HEK293 (cell line): Measurements from ENCODE around the gene STEAP1.

Experiments used
- CTCF ChIA-PET: fragments of 350-600 bp; formaldehyde crosslinking; extraction: SDS; loops from one replicate; lab custom pipeline; 2021; ENCODE audit warnings: antibody characterized with exemption; lab: Yijun Ruan, JAX
- POLR2A ChIA-PET: fragments of 300-600 bp; formaldehyde crosslinking; extraction: SDS; loops from one replicate; lab custom pipeline; 2020; ENCODE audit warnings: antibody characterized with exemption, inconsistent platforms; lab: Yijun Ruan, JAX
- H3K27ac ChIP-seq: fragments of 200-500 bp; sonication (Bioruptor generic); 2 replicates; pipeline ENCODE4 v1.5.1; 2014; ENCODE audit warnings: low read depth, low read length, control low read depth, inconsistent platforms; ENCODE audit errors: extremely low read depth
- H3K36me3 ChIP-seq, 2 experiments: fragments of 200-500 bp in 1 of 2; sonication (Bioruptor generic) in 1 of 2; 1 replicate in 1 of 2; 2 replicates in 1 of 2; pipeline ENCODE4 v1.5.1; 2014 to 2017; ENCODE audit warnings: inconsistent platforms in 2 of 2, low read length in 2 of 2; ENCODE audit not compliant: control insufficient read depth in 2 of 2, insufficient read depth in 1 of 2
- H3K4me1 ChIP-seq: fragments of 200-500 bp; sonication (Bioruptor generic); 2 replicates; pipeline ENCODE4 v1.5.1; 2014; ENCODE audit warnings: mild to moderate bottlenecking, low read length, inconsistent platforms; ENCODE audit not compliant: control insufficient read depth, insufficient read depth
- H3K4me3 ChIP-seq: 2 replicates; pipeline ENCODE4 v1.5.1; 2011; ENCODE audit warnings: low read depth, mild to moderate bottlenecking, control low read depth, low read length, moderate library complexity
- H3K9me3 ChIP-seq: fragments of 200-500 bp; sonication (Bioruptor generic); 2 replicates; pipeline ENCODE4 v1.5.1; 2014; ENCODE audit warnings: low read depth, low read length, inconsistent platforms; ENCODE audit not compliant: control insufficient read depth, insufficient read depth
- GLI4 ChIP-seq: fragments of 450-650 bp; formaldehyde crosslinking; IDR thresholded peaks from 2 replicates; pipeline ENCODE4 v1.5.1; 2016; ENCODE audit warnings: missing biosample characterization, missing genetic modification characterization
- IKZF3 ChIP-seq: fragments of 450-650 bp; IDR thresholded peaks from 2 replicates; pipeline ENCODE4 v1.5.0; 2018; ENCODE audit warnings: missing biosample characterization, mild to moderate bottlenecking, missing genetic modification characterization, moderate library complexity
- KLF8 ChIP-seq: fragments of 450-650 bp; formaldehyde crosslinking; IDR thresholded peaks from 2 replicates; pipeline ENCODE4 v1.5.1; 2016; ENCODE audit warnings: missing biosample characterization, missing genetic modification characterization
- MZF1 ChIP-seq: fragments of 450-650 bp; formaldehyde crosslinking; IDR thresholded peaks from 2 replicates; pipeline ENCODE4 v1.5.1; 2017; ENCODE audit warnings: missing biosample characterization, missing genetic modification characterization, borderline replicate concordance
- PRDM1 ChIP-seq: fragments of 450-650 bp; formaldehyde crosslinking; IDR thresholded peaks from 2 replicates; pipeline ENCODE4; 2016; ENCODE audit warnings: missing biosample characterization, missing genetic modification characterization
- PRDM6 ChIP-seq: fragments of 450-650 bp; formaldehyde crosslinking; IDR thresholded peaks from 2 replicates; pipeline ENCODE4 v1.5.1; 2017; ENCODE audit warnings: missing biosample characterization, missing genetic modification characterization
- SCRT2 ChIP-seq: fragments of 450-650 bp; formaldehyde crosslinking; IDR thresholded peaks from 2 replicates; pipeline ENCODE4 v1.5.1; 2016; ENCODE audit warnings: missing biosample characterization, missing genetic modification characterization
- ZBTB48 ChIP-seq: fragments of 450-650 bp; formaldehyde crosslinking; IDR thresholded peaks from 2 replicates; pipeline ENCODE4 v1.5.1; 2016; ENCODE audit warnings: missing biosample characterization, missing genetic modification characterization
- ZFP37 ChIP-seq: fragments of 450-650 bp; formaldehyde crosslinking; IDR thresholded peaks from 2 replicates; pipeline ENCODE4 v1.5.1; 2016; ENCODE audit warnings: missing biosample characterization, missing genetic modification characterization
- ZNF184 ChIP-seq: fragments of 450-650 bp; IDR thresholded peaks from 2 replicates; pipeline ENCODE4 v1.5.1; 2018; ENCODE audit warnings: missing biosample characterization, mild to moderate bottlenecking, missing genetic modification characterization
- ZNF335 ChIP-seq: fragments of 450-650 bp; formaldehyde crosslinking; conservative IDR thresholded peaks from 2 replicates; pipeline ENCODE4 v1.5.1; 2016; ENCODE audit warnings: missing biosample characterization, missing genetic modification characterization
- ZNF394 ChIP-seq: fragments of 450-650 bp; formaldehyde crosslinking; IDR thresholded peaks from 2 replicates; pipeline ENCODE4 v1.5.1; 2016; ENCODE audit warnings: missing biosample characterization, missing genetic modification characterization, mild to moderate bottlenecking, moderate library complexity, borderline replicate concordance
- ZNF501 ChIP-seq: fragments of 450-650 bp; formaldehyde crosslinking; IDR thresholded peaks from 2 replicates; pipeline ENCODE4 v1.5.1; 2016; ENCODE audit warnings: missing biosample characterization, missing genetic modification characterization
- ZNF621 ChIP-seq: fragments of 450-650 bp; formaldehyde crosslinking; IDR thresholded peaks from 2 replicates; pipeline ENCODE4 v1.5.1; 2017; ENCODE audit warnings: missing biosample characterization, missing genetic modification characterization
- ZNF629 ChIP-seq: fragments of 450-650 bp; formaldehyde crosslinking; IDR thresholded peaks from 2 replicates; pipeline ENCODE4 v1.5.1; 2017; ENCODE audit warnings: missing biosample characterization, missing genetic modification characterization
- ZNF677 ChIP-seq: fragments of 450-650 bp; IDR thresholded peaks from 2 replicates; pipeline ENCODE4 v1.5.0; 2018; ENCODE audit warnings: missing biosample characterization, mild to moderate bottlenecking, missing genetic modification characterization, moderate library complexity
- TF ChIP-seq, protein P1 (sequence below): fragments of 450-650 bp; formaldehyde crosslinking; IDR thresholded peaks from 2 replicates; pipeline ENCODE4 v1.5.1; 2016; ENCODE audit warnings: missing biosample characterization, missing genetic modification characterization, borderline replicate concordance

The STEAP1 gene

GRCh38 chr7:90211391-90212148, 57.3 kb downstream of the STEAP1 start, which contains the start of gene STEAP2 (continued):
- TF ChIP-seq, protein P1, sequence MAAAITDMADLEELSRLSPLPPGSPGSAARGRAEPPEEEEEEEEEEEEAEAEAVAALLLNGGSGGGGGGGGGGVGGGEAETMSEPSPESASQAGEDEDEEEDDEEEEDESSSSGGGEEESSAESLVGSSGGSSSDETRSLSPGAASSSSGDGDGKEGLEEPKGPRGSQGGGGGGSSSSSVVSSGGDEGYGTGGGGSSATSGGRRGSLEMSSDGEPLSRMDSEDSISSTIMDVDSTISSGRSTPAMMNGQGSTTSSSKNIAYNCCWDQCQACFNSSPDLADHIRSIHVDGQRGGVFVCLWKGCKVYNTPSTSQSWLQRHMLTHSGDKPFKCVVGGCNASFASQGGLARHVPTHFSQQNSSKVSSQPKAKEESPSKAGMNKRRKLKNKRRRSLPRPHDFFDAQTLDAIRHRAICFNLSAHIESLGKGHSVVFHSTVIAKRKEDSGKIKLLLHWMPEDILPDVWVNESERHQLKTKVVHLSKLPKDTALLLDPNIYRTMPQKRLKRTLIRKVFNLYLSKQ (tag by site-specific recombination) = no peak
- TF ChIP-seq MZF1 (tag by site-specific recombination) (peak; percentile 91), ZNF184 (tag by site-specific recombination) (no peak), KLF8 (tag by site-specific recombination) (peak; percentile 71; the same call in 1 of the 2 replicates), ZNF501 (tag by site-specific recombination) (peak; percentile 86), SCRT2 (no peak), ZNF621 (tag by site-specific recombination) (no peak), IKZF3 (tag by site-specific recombination) (peak; percentile 91)

- Histone ChIP-seq H3K27ac (peak overlapping the region; percentile 88), H3K9me3 (no peaks in the 10 kb centered on the region), H3K4me3 (peak overlapping the region; percentile 71), H3K36me3 (peaks cover 0 to under 1% of the 10 kb centered on the region in 2 experiments; a peak in 1 of 3 replicates), H3K4me1 (peaks cover 30% of the 10 kb centered on the region)
- TF ChIP-seq PRDM1 (tag by site-specific recombination) (0 out of 2 replicates have a peak, but pooled peaks have one; percentile 18), ZNF629 (tag by site-specific recombination) (no peak), GLI4 (tag by site-specific recombination) (no peak), ZNF677 (tag by site-specific recombination) (no peak), ZNF394 (tag by site-specific recombination) (0 out of 2 replicates have a peak, but pooled peaks have one; percentile 2), ZFP37 (no peak), ZNF335 (tag by site-specific recombination) (peak; percentile 5)
- ChIA-PET CTCF (interaction anchor here (0.5 to 1.9 kb wide), 10 partner anchors 11 to 82 kb away, joined by 3 to 12 read pairs (median 6); partner anchors contain the start of gene STEAP1), POLR2A (interaction anchor here (0.9 to 1.7 kb wide), 8 partner anchors 11 to 191 kb away, joined by 3 to 9 read pairs (median 6); partner anchors contain the start of genes CLDN12, GTPBP10 and STEAP1)
Measured at GRCh38 chr7:90212149-90212495, 57.9 kb downstream of the STEAP1 start.

- peaks cover 30% of the 10 kb centered on the region for H3K4me1 ChIP-seq
- no peaks in the 10 kb centered on the region for H3K9me3 ChIP-seq
- ChIA-PET CTCF (interaction anchor here (0.6 to 1.2 kb wide), 2 partner anchors 50 to 226 kb away, joined by 3 to 4 read pairs; no protein-coding TSS in a partner anchor), POLR2A (no interaction called here)
- H3K36me3 ChIP-seq = peaks cover 0 to 3% of the 10 kb centered on the region in 2 experiments; a peak in 1 of 3 replicates
- H3K27ac ChIP-seq = no peak overlapping the region
- H3K4me3 ChIP-seq = no peak overlapping the region
- TF ChIP-seq PRDM6 (tag by site-specific recombination) (peak; percentile 52), ZBTB48 (tag by site-specific recombination) (no peak)
Measured at GRCh38 chr7:90213521-90213920, 59.3 kb downstream of the STEAP1 start.
